GM12878 (cell line): Measurements from ENCODE around the gene MUC13.

ENCODE experiments used
- HDAC6 ChIP-seq: fragments of 200-600 bp; sonication (generic); IDR thresholded peaks from one replicate; pipeline ENCODE4 v1.8.0; 2017; ENCODE audit warnings: antibody characterized with exemption; ENCODE audit not compliant: unreplicated experiment
- MYC ChIP-seq: IDR thresholded peaks from 2 replicates; pipeline ENCODE4 v1.6.1; 2011; ENCODE audit warnings: mild to moderate bottlenecking, low read length, moderate library complexity, inconsistent platforms; ENCODE audit not compliant: insufficient read depth, insufficient replicate concordance, insufficient read length, severe bottlenecking

- no peak for TF ChIP-seq HDAC6
- TF ChIP-seq MYC: no peak
These were observed 30.9 kb upstream of the MUC13 start for GRCh38 chr3:124965413-124965812.
